NOMO-1 treated with DMSO at 0.1 percent for 48 hours (cell line): ENCODE results near the gene FOXL2.
"Not testable (repeated sequence)": the region's sequence is repeated elsewhere in the genome, so short reads cannot be mapped to it uniquely, and the experiment has no call there.

Experiments used
- DNase-seq: peaks from one replicate; lab custom pipeline; 2025; ENCODE audit not compliant: unreplicated experiment; lab: John Stamatoyannopoulos, UW

Gene FOXL2

GRCh38 chr3:138933981-138934691, 12.8 kb downstream of the FOXL2 start:
- DNase-seq, result no peak

DNA sequence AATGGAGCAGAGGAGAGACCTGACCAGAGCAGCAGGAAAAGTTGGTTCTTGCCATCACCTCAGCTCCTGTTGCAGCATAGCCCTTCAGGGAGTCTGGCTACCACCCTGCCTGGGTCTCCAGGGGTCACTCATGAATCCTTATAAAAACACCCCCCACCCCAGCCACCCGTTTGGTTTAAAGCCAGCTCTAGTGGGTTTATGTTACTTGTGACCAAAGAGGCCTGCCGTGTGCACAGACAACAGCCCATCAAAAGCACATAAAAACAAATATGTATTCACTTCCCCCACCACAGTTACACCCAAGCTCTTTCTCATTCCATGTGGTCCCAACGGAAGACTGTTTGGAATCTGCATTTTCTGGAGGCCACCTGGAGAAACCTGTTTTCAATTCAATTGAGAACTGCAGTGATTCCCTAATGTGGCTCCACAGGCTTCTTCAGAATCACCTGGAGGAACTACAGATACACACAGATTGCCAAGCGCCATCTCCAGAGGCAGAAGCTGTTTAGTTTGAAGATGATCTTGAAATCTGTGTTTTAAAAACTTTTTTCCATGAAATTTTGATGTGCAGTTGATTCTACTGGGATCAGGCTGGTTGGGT, 13.8 kb downstream of the FOXL2 start:
- no peak for DNase-seq

DNA sequence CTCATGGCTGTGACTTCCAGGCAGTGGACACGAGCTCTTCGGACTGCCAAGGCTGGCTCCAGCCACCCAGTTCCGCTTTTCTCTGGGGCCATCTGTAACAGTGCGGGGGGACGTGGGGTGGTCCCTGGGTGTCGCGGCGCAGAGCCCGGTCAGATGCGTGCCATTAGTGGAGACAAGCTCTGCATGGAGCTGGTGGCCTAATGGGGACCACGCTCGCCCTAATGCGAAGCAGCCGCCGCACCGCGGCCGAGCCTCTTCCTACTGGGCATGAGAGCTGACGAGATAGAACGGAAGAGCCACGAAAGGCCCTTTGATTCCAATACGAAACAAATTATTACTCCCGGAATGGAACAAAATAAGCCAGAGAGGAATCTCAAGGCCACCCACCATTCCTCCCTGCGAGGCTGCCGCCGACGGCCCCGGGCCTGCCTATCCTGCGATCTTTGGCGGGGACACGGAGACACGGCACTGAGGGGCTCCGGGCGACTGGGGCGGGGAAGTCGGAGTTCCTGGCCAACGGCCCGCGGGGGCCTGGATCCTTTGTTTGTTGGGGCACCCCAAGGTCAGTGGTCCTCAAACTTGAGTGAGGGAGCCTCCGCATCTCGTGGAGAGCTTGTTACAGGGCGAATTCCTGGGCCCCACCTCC, 18.1 kb downstream of the FOXL2 start:
- DNase-seq, result no peak

- peak; percentile 87 for DNase-seq
These were observed 23.4 kb downstream of the FOXL2 start for GRCh38 chr3:138923531-138923994.

DNA sequence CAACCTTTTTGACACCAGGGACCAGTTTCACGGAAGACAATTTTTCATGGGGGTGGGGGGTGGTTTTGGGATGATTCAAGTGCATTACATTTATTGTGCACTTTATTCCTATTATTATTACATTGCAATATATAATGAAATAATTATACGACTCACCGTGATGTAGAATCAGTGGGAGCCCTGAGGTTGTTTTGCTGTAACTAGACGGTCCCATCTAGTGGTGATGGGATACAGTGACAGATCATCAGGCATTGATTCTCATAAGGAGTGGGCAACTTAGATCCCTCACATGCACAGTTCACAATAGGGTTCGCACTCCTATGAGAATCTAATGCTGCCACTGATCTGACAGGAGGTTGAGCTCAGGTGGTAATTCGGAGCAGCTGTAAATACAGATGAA, 24.5 kb downstream of the FOXL2 start:
- DNase-seq, result not testable (repeated sequence)

GRCh38 chr3:138921316-138922292, 25.3 kb downstream of the FOXL2 start:
- DNase-seq, result no peak

DNA sequence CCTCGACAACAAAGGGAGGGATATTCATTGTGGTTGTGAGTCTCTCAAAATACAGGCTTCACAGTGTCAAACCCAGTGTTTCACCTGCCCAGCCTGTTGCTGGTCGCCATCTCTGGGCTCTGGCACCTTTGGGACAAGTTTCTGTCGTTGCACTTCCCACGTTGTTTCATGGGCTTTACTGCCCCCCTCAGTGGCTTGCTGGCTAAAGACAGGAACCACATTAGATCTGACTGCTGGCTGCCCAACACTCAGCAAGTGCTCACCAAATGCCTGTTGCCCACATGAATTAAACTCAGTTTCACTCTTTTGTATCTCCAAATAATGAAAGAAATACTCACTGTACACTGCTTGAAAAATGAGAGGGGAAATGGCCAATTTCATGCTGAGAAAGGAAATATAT, 27.6 kb downstream of the FOXL2 start:
- no peak for DNase-seq

GRCh38 chr3:138916824-138917223, 30.1 kb downstream of the FOXL2 start:
- no peak for DNase-seq

DNA sequence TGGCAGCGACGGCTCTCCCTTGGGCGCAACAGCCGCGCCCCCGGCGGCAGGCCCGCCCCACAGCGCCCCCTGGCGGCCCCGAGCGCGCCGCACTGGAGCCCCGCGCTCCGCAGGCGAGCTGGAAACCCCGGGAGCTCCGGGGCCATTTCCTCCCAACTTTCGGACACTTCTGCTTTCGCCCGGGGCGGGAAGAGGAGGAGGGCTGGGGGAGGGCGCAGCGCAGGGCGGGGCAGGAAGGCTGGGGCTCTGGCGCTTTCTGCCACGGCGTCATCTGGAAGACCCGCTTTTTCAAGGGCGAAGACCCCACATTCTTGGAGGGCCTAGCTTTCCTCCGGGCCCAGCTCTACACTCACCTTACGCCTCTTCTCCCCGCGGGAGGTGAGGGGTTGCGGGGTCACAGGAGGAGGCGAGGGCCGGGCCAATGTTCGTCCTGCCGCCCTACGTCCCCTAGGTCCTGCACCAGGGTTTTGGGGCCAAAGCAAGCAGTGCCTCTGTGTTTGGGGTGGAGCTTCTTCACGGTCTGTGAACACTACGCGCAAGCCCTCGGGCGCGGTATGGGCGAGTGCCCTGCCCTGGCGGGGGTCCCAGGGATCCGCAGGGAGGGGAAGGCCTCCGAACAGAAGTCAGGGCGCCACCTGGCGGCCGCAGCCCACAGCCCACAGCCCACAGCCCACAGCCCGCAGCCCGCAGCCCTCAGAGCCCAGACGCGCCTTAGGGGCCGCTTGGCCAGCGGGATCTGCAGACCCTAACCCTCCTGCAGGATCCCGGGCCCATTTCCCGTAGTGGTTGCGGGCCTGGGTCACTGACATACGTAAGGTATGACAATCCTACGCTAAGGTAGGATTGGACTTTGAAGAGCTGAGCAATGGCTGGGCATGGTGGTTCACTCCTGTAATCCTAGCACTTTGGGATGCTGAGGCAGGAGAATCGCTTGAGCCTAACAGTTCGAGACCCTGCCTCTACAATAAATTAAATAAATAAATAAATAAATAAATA, 31.1 kb downstream of the FOXL2 start:
- DNase-seq, result peak; percentile 94

DNA sequence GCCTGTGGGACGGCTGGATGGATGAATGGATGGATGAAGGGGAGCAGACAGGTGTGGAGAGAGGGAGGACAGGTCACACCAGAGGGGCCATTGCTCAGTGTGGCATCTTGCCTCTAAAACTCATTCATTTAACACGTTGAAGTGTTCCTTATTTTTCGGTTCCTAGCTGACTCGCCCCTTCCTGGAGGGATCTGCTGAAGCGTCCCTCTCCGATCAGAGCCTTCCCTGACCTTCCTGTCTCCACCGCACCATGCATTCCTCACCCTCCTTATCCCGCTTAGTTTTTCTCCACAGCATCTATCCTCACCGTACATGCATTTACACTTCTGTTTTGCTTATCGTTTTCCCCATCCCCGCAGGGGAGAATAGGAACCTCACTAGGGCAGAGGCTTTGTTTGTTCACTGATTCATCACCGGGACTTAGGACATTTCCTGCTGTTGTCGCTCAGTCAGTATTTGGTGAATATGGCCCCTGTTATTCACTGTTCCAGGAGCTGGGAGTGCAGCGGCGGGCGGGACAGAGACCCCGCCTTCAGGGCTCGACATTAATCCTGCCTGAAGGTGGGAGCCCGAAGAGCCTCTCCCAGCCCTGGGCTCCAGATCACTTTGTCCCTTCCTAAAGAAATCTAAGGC, 32.0 kb downstream of the FOXL2 start:
- DNase-seq, result peak; percentile 92

- no peak for DNase-seq
These were observed 33.2 kb downstream of the FOXL2 start for GRCh38 chr3:138913766-138914165.

DNA sequence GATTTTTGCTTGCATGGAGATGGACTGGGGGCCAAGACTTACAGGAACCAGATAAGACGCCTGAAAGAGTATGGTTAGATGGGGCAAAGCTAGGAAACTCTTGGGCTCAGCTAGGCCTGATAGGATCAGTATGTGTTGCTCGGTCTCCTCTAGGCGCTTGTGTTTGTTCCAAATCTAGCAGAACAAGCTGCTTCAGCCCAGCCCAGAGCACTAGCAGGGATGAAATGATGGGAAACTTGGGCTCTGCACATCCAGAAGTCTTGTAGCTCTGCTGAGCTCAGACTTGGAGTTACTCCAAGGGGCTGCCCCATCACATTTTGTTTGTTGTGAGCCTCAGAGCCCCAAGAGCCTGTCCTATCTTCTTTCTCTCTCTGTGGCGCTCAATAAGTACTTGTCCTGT, 34.7 kb downstream of the FOXL2 start:
- no peak for DNase-seq

DNA sequence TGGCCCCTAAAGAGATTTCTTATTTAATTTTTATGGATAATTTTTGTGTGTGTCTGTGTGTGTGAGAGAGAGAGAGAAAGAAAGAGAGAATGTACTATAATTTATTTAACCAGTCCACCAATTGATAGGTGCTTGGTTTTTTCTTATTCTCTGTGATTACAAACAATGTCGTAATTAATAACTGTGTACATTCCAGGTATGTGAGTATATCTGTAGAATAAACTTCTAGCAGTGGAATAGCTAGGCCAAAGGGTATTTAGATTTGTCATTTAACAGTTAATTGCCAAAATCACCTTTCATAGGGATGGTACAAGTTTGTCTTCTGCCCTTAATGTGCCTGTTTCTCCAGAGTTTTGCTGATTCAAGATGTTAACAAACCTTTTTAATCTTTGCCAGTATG, 35.3 kb downstream of the FOXL2 start:
- no peak for DNase-seq

DNA sequence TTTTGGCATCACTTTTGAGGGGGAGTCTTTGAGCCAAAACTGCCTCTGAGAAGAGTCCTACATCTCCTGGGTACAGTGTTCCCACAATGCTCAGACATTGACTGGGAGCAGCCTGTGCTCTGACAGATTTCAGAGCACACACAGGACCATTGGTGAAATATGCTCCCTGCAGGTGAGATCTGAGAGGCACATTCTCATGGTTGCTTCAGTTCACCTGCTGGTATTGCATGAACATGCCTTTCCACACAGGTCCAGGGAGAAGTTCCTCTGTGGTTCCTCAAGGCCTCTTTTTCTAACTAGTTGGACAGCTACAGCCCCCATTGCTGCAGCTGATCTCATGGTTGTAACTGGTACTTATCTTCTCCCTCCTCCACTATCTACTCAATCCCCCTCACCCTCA, 37.0 kb downstream of the FOXL2 start:
- no peak for DNase-seq

- peak; percentile 71 for DNase-seq
These were observed 38.1 kb downstream of the FOXL2 start for GRCh38 chr3:138908846-138909245.

DNA sequence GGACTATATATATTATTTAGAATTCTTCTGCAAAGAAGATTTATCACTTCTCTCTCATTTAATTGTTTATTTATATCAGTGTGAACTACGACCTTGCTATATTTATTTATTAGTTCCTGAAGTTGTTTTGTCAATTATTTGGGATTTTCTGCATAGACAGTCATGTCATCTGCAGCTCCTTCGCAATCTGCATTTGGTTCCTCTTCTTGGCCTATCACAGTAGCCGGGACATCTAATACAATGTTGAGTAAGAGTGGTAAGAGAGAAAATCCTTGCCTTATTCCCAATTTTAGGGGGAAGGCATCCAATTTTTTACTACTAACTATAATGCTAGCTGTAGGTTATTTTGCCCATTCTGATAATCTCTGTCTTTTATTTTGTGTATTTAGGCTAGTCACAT, 39.4 kb downstream of the FOXL2 start:
- peak; percentile 48 for DNase-seq

DNA sequence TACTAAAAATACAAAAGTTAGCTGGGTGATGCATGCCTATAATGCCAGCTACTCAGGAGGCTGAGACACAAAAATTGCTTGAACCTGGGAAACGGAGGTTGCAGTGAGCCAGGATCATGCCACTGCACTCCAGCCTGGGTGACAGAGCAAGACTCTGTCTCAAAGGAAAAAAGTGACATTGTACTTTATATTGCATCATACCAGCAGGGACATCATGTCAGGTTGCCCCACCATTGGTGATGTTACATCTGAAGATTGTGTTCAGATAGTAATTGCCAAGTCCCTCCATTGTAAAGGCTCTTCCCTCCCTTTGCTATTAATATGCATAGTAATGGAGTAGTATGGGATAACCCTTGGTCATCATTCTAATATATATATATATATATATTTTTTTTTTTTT, 44.8 kb downstream of the FOXL2 start:
- no peak for DNase-seq

GRCh38 chr3:138901567-138901966, 45.4 kb downstream of the FOXL2 start:
- DNase-seq, result no peak

DNA sequence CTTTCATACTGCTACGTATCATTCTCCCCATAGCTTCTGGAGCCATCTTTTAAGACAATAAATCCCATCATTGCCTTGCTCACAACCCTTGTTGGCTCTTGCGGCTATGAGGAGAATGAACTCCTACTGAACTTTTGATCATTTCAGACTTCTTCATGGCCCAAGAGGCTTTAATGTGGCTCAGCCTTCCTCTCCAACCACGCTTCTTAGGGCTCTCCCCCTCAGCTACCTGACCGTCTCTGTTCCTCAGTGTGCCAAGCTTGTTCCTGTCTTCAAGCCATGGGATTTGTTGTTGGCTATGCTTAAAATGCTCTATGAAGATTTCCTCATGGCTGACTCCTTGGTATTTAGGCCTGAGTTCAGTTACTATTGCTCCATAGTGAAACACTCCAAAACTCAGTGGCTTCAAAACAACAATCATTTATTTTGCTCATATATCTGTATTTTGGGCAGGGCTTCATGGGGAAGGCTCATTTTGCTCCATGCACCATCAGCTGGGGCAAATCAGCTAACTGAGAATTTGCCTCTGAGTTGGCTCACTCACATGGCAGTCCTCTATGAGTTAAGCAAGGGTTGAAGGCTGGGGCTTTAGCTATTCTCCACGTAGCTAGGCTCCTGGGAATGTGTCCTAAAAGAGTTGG, 47.5 kb downstream of the FOXL2 start:
- no peak for DNase-seq
